ENCODE results near the gene S1PR5.

The S1PR5 gene

GRCh38 chr19:10514211-10515145 lies 2.8 kb downstream of the S1PR5 start:
- H3K27ac ChIP-seq = no peak overlapping the region
- no peak for TF ChIP-seq ZFX (IDR thresholded peaks at IDR 0.05; ENCODE audit: borderline replicate concordance)
- no peak for TF ChIP-seq CTCF (IDR thresholded peaks at IDR 0.05)

GRCh38 chr19:10513223-10513622 lies 4.0 kb downstream of the S1PR5 start:
- H3K27ac ChIP-seq = no peak overlapping the region
- TF ChIP-seq ZFX (IDR thresholded peaks at IDR 0.05; ENCODE audit: borderline replicate concordance) = no peak
- TF ChIP-seq CTCF (IDR thresholded peaks at IDR 0.05) = no peak

GRCh38 chr19:10510301-10510802 lies 6.9 kb downstream of the S1PR5 start:
- H3K27ac ChIP-seq = no peak overlapping the region
- no peak for TF ChIP-seq ZFX (IDR thresholded peaks at IDR 0.05; ENCODE audit: borderline replicate concordance)
- peak; percentile 52 for TF ChIP-seq CTCF (IDR thresholded peaks at IDR 0.05)

GRCh38 chr19:10508707-10509106 lies 8.5 kb downstream of the S1PR5 start:
- H3K27ac ChIP-seq = no peak overlapping the region
- TF ChIP-seq CTCF (IDR thresholded peaks at IDR 0.05) = no peak

GRCh38 chr19:10508036-10508435 lies 9.2 kb downstream of the S1PR5 start:
- H3K27ac ChIP-seq = no peak overlapping the region
- TF ChIP-seq CTCF (IDR thresholded peaks at IDR 0.05) (no peak), ZFX (IDR thresholded peaks at IDR 0.05; ENCODE audit: borderline replicate concordance) (no peak)

GRCh38 chr19:10505583-10506229 lies 11.5 kb downstream of the S1PR5 start:
- peak; percentile 91 for TF ChIP-seq CTCF (IDR thresholded peaks at IDR 0.05)
- no peak for TF ChIP-seq ZFX (IDR thresholded peaks at IDR 0.05; ENCODE audit: borderline replicate concordance)
- peak overlapping the region; percentile 96; the same call in 1 of the 2 replicates for H3K27ac ChIP-seq
